Skeletal muscle tissue (tissue), 4 donors: ENCODE data around the gene OR10D3. TPM values are rescaled to one million over a fixed set of nuclear protein-coding genes. Genes with fewer than 3 reads are reported as not detected.

ENCODE experiments used
- H3K27ac ChIP-seq: one replicate; pipeline ENCODE4 v1.7.0; 2013; ENCODE audit warnings: mild to moderate bottlenecking, low read depth, low read length, inconsistent platforms
- H3K27me3 ChIP-seq, 3 donors: one replicate each; pipeline ENCODE4 v1.7.0; 2013; ENCODE audit warnings: low read length in 3 of 3; ENCODE audit not compliant: control insufficient read depth in 3 of 3, insufficient read depth in 3 of 3
- H3K36me3 ChIP-seq, 3 donors: one replicate each; pipeline ENCODE4 v1.7.0; 2013; ENCODE audit warnings: low read length in 3 of 3; ENCODE audit not compliant: control insufficient read depth in 3 of 3, insufficient read depth in 3 of 3
- H3K4me1 ChIP-seq, 3 donors: one replicate each; pipeline ENCODE4 v1.7.0; 2013; ENCODE audit warnings: low read length in 3 of 3, mild to moderate bottlenecking in 3 of 3; ENCODE audit not compliant: control insufficient read depth in 3 of 3, insufficient read depth in 3 of 3
- H3K4me3 ChIP-seq, 3 donors: one replicate each; pipeline ENCODE4 v1.7.0; 2013; ENCODE audit warnings: low read length in 3 of 3
- H3K9ac ChIP-seq, 3 donors: one replicate each; pipeline ENCODE4 v1.7.0; 2013; ENCODE audit warnings: low read length in 3 of 3, mild to moderate bottlenecking in 3 of 3, moderate library complexity in 2 of 3, low read depth in 1 of 3
- H3K9me3 ChIP-seq, 3 donors: one replicate each; pipeline ENCODE4 v1.7.0; 2013; ENCODE audit warnings: low read length in 3 of 3; ENCODE audit not compliant: control insufficient read depth in 3 of 3
- total RNA-seq: library from RNA; depleted of rRNA; stranded (reverse); fragments of >200 nt; gene quantifications from one replicate; pipeline ENCODE4 v1.2.3, GENCODE V29; 2014
- donor health status: Osteomylitis.

The OR10D3 gene
- total RNA-seq, 1 donor from 2014 or later: 0.52 TPM

- H3K27me3 ChIP-seq: no peaks in the 10 kb centered on the region
- H3K9ac ChIP-seq: no peak overlapping the region
- no peaks in the 10 kb centered on the region for H3K9me3 ChIP-seq
- H3K36me3 ChIP-seq: no peaks in the 10 kb centered on the region
- H3K4me3 ChIP-seq: peak overlapping the region in 1 of 3 donors; percentile 40
- peaks cover 0 to 4% (median 0%) of the 10 kb centered on the region in 3 donors for H3K4me1 ChIP-seq
- H3K27ac ChIP-seq: peak overlapping the region; percentile 43
Observed at GRCh38 chr11:124194293-124195188, 11.4 kb downstream of the OR10D3 start.

GRCh38 chr11:124195189-124195734, 12.1 kb downstream of the OR10D3 start:
- Histone ChIP-seq H3K4me1 (peaks cover 0 to 4% (median 0%) of the 10 kb centered on the region in 3 donors), H3K4me3 (no peak overlapping the region), H3K27ac (no peak overlapping the region), H3K9ac (no peak overlapping the region), H3K9me3 (no peaks in the 10 kb centered on the region), H3K27me3 (no peaks in the 10 kb centered on the region), H3K36me3 (no peaks in the 10 kb centered on the region)

- H3K27me3 ChIP-seq: peaks cover 0 to 3% (median 0%) of the 10 kb centered on the region in 3 donors
- peaks cover 0 to 4% (median 0%) of the 10 kb centered on the region in 3 donors for H3K4me1 ChIP-seq
- no peak overlapping the region for H3K27ac ChIP-seq
Observed at GRCh38 chr11:124197999-124198398, 14.9 kb downstream of the OR10D3 start.

GRCh38 chr11:124198897-124199296, 15.8 kb downstream of the OR10D3 start:
- Histone ChIP-seq H3K27ac (no peak overlapping the region), H3K4me3 (no peak overlapping the region), H3K9ac (no peak overlapping the region), H3K36me3 (no peaks in the 10 kb centered on the region), H3K9me3 (no peaks in the 10 kb centered on the region), H3K4me1 (peaks cover 0 to 4% (median 0%) of the 10 kb centered on the region in 3 donors), H3K27me3 (peaks cover 0 to 3% (median 0%) of the 10 kb centered on the region in 3 donors)

More at GRCh38 chr11:124197999-124198398, 14.9 kb downstream of the OR10D3 start:
- H3K9ac ChIP-seq: no peak overlapping the region
- no peaks in the 10 kb centered on the region for H3K36me3 ChIP-seq
- no peaks in the 10 kb centered on the region for H3K9me3 ChIP-seq
- no peak overlapping the region for H3K4me3 ChIP-seq

- H3K9ac ChIP-seq: no peak overlapping the region
- no peaks in the 10 kb centered on the region for H3K36me3 ChIP-seq
- no peaks in the 10 kb centered on the region for H3K9me3 ChIP-seq
- peaks cover 0 to 3% (median 0%) of the 10 kb centered on the region in 3 donors for H3K27me3 ChIP-seq
- H3K27ac ChIP-seq: no peak overlapping the region
- peaks cover 0 to 4% (median 0%) of the 10 kb centered on the region in 3 donors for H3K4me1 ChIP-seq
- no peak overlapping the region for H3K4me3 ChIP-seq
Observed at GRCh38 chr11:124199702-124200101, 16.6 kb downstream of the OR10D3 start.

GRCh38 chr11:124200671-124201070, 17.5 kb downstream of the OR10D3 start:
- no peaks in the 10 kb centered on the region for H3K4me1 ChIP-seq
- H3K36me3 ChIP-seq: no peaks in the 10 kb centered on the region
- no peak overlapping the region for H3K4me3 ChIP-seq
- no peak overlapping the region for H3K27ac ChIP-seq
- peaks cover 0 to 3% (median 0%) of the 10 kb centered on the region in 3 donors for H3K27me3 ChIP-seq
- no peak overlapping the region for H3K9ac ChIP-seq
- H3K9me3 ChIP-seq: no peaks in the 10 kb centered on the region

- no peak overlapping the region for H3K9ac ChIP-seq
- H3K36me3 ChIP-seq: no peaks in the 10 kb centered on the region
- H3K4me1 ChIP-seq: no peaks in the 10 kb centered on the region
Observed at GRCh38 chr11:124202951-124203350, 19.8 kb downstream of the OR10D3 start.

GRCh38 chr11:124204008-124204407, 20.9 kb downstream of the OR10D3 start:
- Histone ChIP-seq H3K9me3 (no peaks in the 10 kb centered on the region), H3K9ac (no peak overlapping the region), H3K27me3 (peaks cover 0 to 3% (median 0%) of the 10 kb centered on the region in 3 donors), H3K4me3 (no peak overlapping the region), H3K4me1 (no peaks in the 10 kb centered on the region), H3K36me3 (no peaks in the 10 kb centered on the region), H3K27ac (no peak overlapping the region)

More at GRCh38 chr11:124202951-124203350, 19.8 kb downstream of the OR10D3 start:
- Histone ChIP-seq H3K27me3 (peaks cover 0 to 3% (median 0%) of the 10 kb centered on the region in 3 donors), H3K4me3 (no peak overlapping the region), H3K9me3 (no peaks in the 10 kb centered on the region), H3K27ac (no peak overlapping the region)

- peaks cover 0 to 3% (median 0%) of the 10 kb centered on the region in 3 donors for H3K27me3 ChIP-seq
- no peaks in the 10 kb centered on the region for H3K4me1 ChIP-seq
- no peak overlapping the region for H3K4me3 ChIP-seq
- H3K9ac ChIP-seq: no peak overlapping the region
- H3K27ac ChIP-seq: no peak overlapping the region
- H3K9me3 ChIP-seq: no peaks in the 10 kb centered on the region
- no peaks in the 10 kb centered on the region for H3K36me3 ChIP-seq
Observed at GRCh38 chr11:124207102-124207792, 24.1 kb downstream of the OR10D3 start.
